Measurements from ENCODE around the gene CD40LG. TPM values are rescaled to one million over a fixed set of nuclear protein-coding genes. Genes with fewer than 3 reads are reported as not detected.

Gene CD40LG
- polyA plus RNA-seq, 4 donors, result 0.34 to 0.97 (median 0.45) TPM; not detected in 1

DNA sequence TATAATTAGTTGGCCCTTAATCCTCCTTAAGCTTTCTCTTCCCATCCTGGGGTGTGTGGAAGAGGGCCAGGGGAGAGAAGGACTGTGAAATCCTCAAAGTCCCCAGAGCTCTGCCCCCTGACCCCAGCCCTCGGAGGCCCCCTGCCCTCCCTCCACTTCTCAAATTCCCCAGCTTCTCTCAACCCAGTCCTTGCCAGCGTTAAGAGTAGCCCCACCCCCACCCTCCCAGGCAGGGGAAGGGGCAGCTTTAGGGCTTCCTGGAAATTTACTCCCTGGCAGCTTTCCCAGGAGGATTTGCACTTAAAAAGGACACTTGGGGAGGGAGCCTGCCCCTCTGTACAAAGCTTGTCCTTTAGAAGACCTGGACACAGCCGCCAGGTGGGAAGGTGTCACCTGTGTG is 11.8 kb upstream of the CD40LG start:
- no peaks in the 10 kb centered on the region for H3K27me3 ChIP-seq (ENCODE audit: control insufficient read depth in 3 of 3, insufficient read depth in 3 of 3, low read length in 3 of 3)
- H3K4me1 ChIP-seq (ENCODE audit: control insufficient read depth in 3 of 3, insufficient read depth in 2 of 3, low read depth in 1 of 3, low read length in 2 of 3), result no peaks in the 10 kb centered on the region
- H3K4me3 ChIP-seq (ENCODE audit: low read depth in 1 of 3, low read length in 3 of 3), result no peak overlapping the region
- 8 to 41% (median 25%) methylated on average over 3 of the region's 3 CpGs for WGBS, 3 donors
- no peak overlapping the region for H3K27ac ChIP-seq (ENCODE audit: low read depth in 1 of 3, low read length in 2 of 3)
- H3K9me3 ChIP-seq (ENCODE audit: control insufficient read depth in 2 of 2, insufficient read depth in 1 of 2, low read depth in 1 of 2, low read length in 1 of 2), result no peaks in the 10 kb centered on the region
- FAIRE-seq (no peak), DNase-seq (no peak)
- H3K36me3 ChIP-seq (ENCODE audit: control insufficient read depth in 3 of 3, insufficient read depth in 2 of 3, low read depth in 1 of 3, low read length in 3 of 3), result no peaks in the 10 kb centered on the region

DNA sequence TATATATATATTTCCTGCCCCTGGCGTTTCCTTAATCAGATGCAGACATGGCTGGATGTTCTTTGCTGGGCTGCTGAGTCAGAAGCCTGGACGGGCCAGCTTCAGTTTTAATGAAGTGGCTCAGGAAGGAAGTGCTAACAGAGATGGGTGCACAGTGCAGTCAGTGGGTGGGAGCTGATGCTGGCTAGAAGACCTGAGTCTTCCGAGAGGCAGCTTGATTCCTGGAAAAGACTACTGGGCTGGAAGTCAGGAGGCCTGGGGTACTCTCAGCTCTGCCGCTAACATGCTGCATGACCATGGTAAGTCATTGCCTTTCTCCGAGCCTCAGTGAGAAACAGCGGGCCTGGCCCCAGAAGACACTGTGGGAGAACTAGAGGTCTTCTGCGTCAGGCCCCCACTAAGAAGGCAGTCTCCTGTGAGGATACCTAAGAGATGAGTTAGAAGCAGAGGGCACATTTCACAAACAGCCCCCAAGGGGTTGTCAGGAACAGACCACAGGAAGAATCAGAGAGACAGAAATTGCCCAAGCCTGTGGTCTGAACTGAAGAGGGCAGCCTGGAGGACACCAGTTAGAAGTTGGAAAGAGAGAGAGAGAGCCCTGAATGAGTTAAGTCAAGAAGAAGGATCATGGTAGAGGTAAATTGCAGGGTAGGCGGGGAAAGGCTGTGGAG is 8.3 kb upstream of the CD40LG start:
- H3K36me3 ChIP-seq (ENCODE audit: control insufficient read depth in 3 of 3, insufficient read depth in 2 of 3, low read depth in 1 of 3, low read length in 3 of 3), result no peaks in the 10 kb centered on the region
- H3K27me3 ChIP-seq (ENCODE audit: control insufficient read depth in 3 of 3, insufficient read depth in 3 of 3, low read length in 3 of 3), result no peaks in the 10 kb centered on the region
- H3K4me3 ChIP-seq (ENCODE audit: low read depth in 1 of 3, low read length in 3 of 3), result no peak overlapping the region
- DNase-seq, result no peak
- no peaks in the 10 kb centered on the region for H3K9me3 ChIP-seq (ENCODE audit: control insufficient read depth in 2 of 2, insufficient read depth in 1 of 2, low read depth in 1 of 2, low read length in 1 of 2)
- no peak for FAIRE-seq
- H3K27ac ChIP-seq (ENCODE audit: low read depth in 1 of 3, low read length in 2 of 3), result peak overlapping the region in 1 of 3 donors; percentile 58
- no peaks in the 10 kb centered on the region for H3K4me1 ChIP-seq (ENCODE audit: control insufficient read depth in 3 of 3, insufficient read depth in 2 of 3, low read depth in 1 of 3, low read length in 2 of 3)
- whole genome bisulfite sequencing, 3 donors, result 63 to 76% (median 66%) methylated on average over 8 of the region's 8 CpGs

DNA sequence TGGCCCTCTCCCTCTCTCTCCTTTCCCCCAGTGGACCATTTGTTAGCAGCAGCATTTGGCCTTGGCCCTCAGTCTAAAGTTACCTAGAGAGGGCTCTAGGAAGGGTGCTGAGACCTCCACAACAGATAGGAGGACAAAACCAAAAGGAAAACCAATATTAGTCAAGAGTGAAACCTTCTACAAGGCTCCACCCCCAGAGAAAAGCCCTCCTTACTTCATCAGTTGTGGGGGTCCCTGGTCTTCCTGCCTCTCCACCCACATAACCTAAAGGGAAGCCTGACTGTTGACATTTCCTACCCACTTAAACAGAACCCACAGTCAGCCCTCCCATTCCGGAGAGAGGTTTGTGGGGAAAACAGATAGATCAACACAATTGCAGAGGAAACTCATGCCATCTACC is 4.7 kb upstream of the CD40LG start:
- DNase-seq (no peak), FAIRE-seq (no peak)
- 29 to 65% (median 59%) methylated on average over 1 of the region's 1 CpG for WGBS, 3 donors
- Histone ChIP-seq H3K36me3 (ENCODE audit: control insufficient read depth in 3 of 3, insufficient read depth in 2 of 3, low read depth in 1 of 3, low read length in 3 of 3) (no peaks in the 10 kb centered on the region), H3K4me3 (ENCODE audit: low read depth in 1 of 3, low read length in 3 of 3) (no peak overlapping the region), H3K4me1 (ENCODE audit: control insufficient read depth in 3 of 3, insufficient read depth in 2 of 3, low read depth in 1 of 3, low read length in 2 of 3) (no peaks in the 10 kb centered on the region), H3K9me3 (ENCODE audit: control insufficient read depth in 2 of 2, insufficient read depth in 1 of 2, low read depth in 1 of 2, low read length in 1 of 2) (no peaks in the 10 kb centered on the region), H3K27me3 (ENCODE audit: control insufficient read depth in 3 of 3, insufficient read depth in 3 of 3, low read length in 3 of 3) (no peaks in the 10 kb centered on the region), H3K27ac (ENCODE audit: low read depth in 1 of 3, low read length in 2 of 3) (peak overlapping the region in 1 of 3 donors; percentile 38)

DNA sequence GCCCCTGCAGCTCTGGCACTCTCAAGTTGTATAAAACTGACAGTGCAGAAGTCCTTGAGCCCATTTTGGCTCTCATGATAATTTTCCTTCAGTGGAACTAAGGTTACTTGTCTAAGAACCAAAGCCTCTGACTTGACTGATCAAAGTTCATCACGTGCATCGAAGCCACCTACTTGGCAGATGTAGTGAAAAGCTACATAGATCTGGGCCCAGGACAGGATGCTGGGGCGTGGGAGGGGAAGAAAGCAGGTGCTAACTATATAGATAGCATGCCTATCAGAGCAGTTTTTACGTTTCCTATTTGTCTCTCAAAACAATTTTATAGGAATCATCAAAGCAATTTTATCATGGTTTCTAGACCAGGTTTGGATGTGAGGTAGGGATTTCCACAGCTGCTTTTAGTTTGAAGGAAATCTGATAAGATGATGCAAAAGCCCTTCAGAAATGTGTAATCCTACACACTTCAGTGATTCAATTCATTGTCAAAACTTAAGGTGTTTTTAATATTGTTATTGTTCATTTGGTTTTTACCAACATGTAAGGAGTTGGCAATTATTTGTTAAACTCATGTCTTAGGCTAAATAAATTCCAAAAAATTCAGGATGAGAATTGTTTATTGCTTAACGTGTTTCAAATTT is 1.2 kb upstream of the CD40LG start:
- DNase-seq, result no peak
- no peak for FAIRE-seq
- Histone ChIP-seq H3K36me3 (ENCODE audit: control insufficient read depth in 3 of 3, insufficient read depth in 2 of 3, low read depth in 1 of 3, low read length in 3 of 3) (no peaks in the 10 kb centered on the region), H3K27ac (ENCODE audit: low read depth in 1 of 3, low read length in 2 of 3) (no peak overlapping the region), H3K9me3 (ENCODE audit: control insufficient read depth in 2 of 2, insufficient read depth in 1 of 2, low read depth in 1 of 2, low read length in 1 of 2) (no peaks in the 10 kb centered on the region), H3K4me3 (ENCODE audit: low read depth in 1 of 3, low read length in 3 of 3) (no peak overlapping the region), H3K27me3 (ENCODE audit: control insufficient read depth in 3 of 3, insufficient read depth in 3 of 3, low read length in 3 of 3) (no peaks in the 10 kb centered on the region), H3K4me1 (ENCODE audit: control insufficient read depth in 3 of 3, insufficient read depth in 2 of 3, low read depth in 1 of 3, low read length in 2 of 3) (no peaks in the 10 kb centered on the region)
- WGBS, 3 donors, result 22 to 64% (median 33%) methylated on average over 5 of the region's 5 CpGs

- Histone ChIP-seq H3K4me1 (ENCODE audit: control insufficient read depth in 3 of 3, insufficient read depth in 2 of 3, low read depth in 1 of 3, low read length in 2 of 3) (no peaks in the 10 kb centered on the region), H3K9me3 (ENCODE audit: control insufficient read depth in 2 of 2, insufficient read depth in 1 of 2, low read depth in 1 of 2, low read length in 1 of 2) (no peaks in the 10 kb centered on the region), H3K4me3 (ENCODE audit: low read depth in 1 of 3, low read length in 3 of 3) (no peak overlapping the region), H3K27me3 (ENCODE audit: control insufficient read depth in 3 of 3, insufficient read depth in 3 of 3, low read length in 3 of 3) (no peaks in the 10 kb centered on the region), H3K27ac (ENCODE audit: low read depth in 1 of 3, low read length in 2 of 3) (peak overlapping the region in 1 of 3 donors; percentile 5), H3K36me3 (ENCODE audit: control insufficient read depth in 3 of 3, insufficient read depth in 2 of 3, low read depth in 1 of 3, low read length in 3 of 3) (no peaks in the 10 kb centered on the region)
- no peak for FAIRE-seq
- DNase-seq, result no peak
- WGBS, 3 donors, result 80 to 86% (median 86%) methylated on average over 3 of the region's 3 CpGs
Measured at GRCh38 chrX:136650811-136651210, 2.9 kb downstream of the CD40LG start.

- FAIRE-seq, result no peak
- H3K9me3 ChIP-seq (ENCODE audit: control insufficient read depth in 2 of 2, insufficient read depth in 1 of 2, low read depth in 1 of 2, low read length in 1 of 2), result no peaks in the 10 kb centered on the region
- no peak overlapping the region for H3K4me3 ChIP-seq (ENCODE audit: low read depth in 1 of 3, low read length in 3 of 3)
- WGBS, 3 donors, result 73 to 81% (median 75%) methylated on average over 6 of the region's 6 CpGs
- H3K27me3 ChIP-seq (ENCODE audit: control insufficient read depth in 3 of 3, insufficient read depth in 3 of 3, low read length in 3 of 3), result no peaks in the 10 kb centered on the region
- H3K4me1 ChIP-seq (ENCODE audit: control insufficient read depth in 3 of 3, insufficient read depth in 2 of 3, low read depth in 1 of 3, low read length in 2 of 3), result no peaks in the 10 kb centered on the region
- H3K27ac ChIP-seq (ENCODE audit: low read depth in 1 of 3, low read length in 2 of 3), result peak overlapping the region in 1 of 3 donors; percentile 44
- DNase-seq, result no peak
- H3K36me3 ChIP-seq (ENCODE audit: control insufficient read depth in 3 of 3, insufficient read depth in 2 of 3, low read depth in 1 of 3, low read length in 3 of 3), result no peaks in the 10 kb centered on the region
Measured at GRCh38 chrX:136652822-136653723, 5.1 kb downstream of the CD40LG start.

DNA sequence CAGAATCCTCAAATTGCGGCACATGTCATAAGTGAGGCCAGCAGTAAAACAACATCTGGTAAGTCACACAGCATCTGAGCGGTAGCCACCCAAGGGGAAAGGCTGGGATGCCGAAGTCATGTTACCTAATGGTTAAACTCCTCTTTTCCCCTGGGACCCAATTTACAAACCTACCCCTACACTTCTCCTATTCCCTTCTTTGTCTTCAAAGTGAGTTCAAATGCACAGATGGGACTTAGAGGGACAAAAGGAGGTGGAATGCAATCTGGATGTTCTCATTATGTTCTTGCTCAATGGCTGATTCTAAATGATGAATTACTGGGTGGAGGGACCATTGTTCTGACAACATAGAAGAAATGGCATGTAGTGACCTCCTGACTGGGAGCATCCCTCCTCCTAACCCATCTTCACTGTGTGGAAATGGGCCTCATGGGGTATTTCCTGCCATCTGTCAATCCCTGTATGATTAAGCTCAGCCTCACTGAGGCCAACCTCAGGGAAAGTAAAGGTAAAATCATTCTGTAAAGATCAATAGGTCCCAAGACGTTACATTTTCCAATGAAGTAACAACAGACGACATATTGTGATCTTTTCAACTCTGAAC is 8.5 kb downstream of the CD40LG start:
- WGBS, 3 donors, result 79 to 83% (median 82%) methylated on average over 5 of the region's 5 CpGs
- H3K4me3 ChIP-seq (ENCODE audit: low read depth in 1 of 3, low read length in 3 of 3), result no peak overlapping the region
- no peaks in the 10 kb centered on the region for H3K36me3 ChIP-seq (ENCODE audit: control insufficient read depth in 3 of 3, insufficient read depth in 2 of 3, low read depth in 1 of 3, low read length in 3 of 3)
- no peak for FAIRE-seq
- DNase-seq, result no peak
- H3K27me3 ChIP-seq (ENCODE audit: control insufficient read depth in 3 of 3, insufficient read depth in 3 of 3, low read length in 3 of 3), result no peaks in the 10 kb centered on the region
- H3K9me3 ChIP-seq (ENCODE audit: control insufficient read depth in 2 of 2, insufficient read depth in 1 of 2, low read depth in 1 of 2, low read length in 1 of 2), result no peaks in the 10 kb centered on the region
- no peak overlapping the region for H3K27ac ChIP-seq (ENCODE audit: low read depth in 1 of 3, low read length in 2 of 3)
- H3K4me1 ChIP-seq (ENCODE audit: control insufficient read depth in 3 of 3, insufficient read depth in 2 of 3, low read depth in 1 of 3, low read length in 2 of 3), result no peaks in the 10 kb centered on the region

- H3K4me1 ChIP-seq (ENCODE audit: control insufficient read depth in 3 of 3, insufficient read depth in 2 of 3, low read depth in 1 of 3, low read length in 2 of 3), result no peaks in the 10 kb centered on the region
- no peaks in the 10 kb centered on the region for H3K9me3 ChIP-seq (ENCODE audit: control insufficient read depth in 2 of 2, insufficient read depth in 1 of 2, low read depth in 1 of 2, low read length in 1 of 2)
- H3K4me3 ChIP-seq (ENCODE audit: low read depth in 1 of 3, low read length in 3 of 3), result no peak overlapping the region
- H3K27me3 ChIP-seq (ENCODE audit: control insufficient read depth in 3 of 3, insufficient read depth in 3 of 3, low read length in 3 of 3), result no peaks in the 10 kb centered on the region
- H3K27ac ChIP-seq (ENCODE audit: low read depth in 1 of 3, low read length in 2 of 3), result no peak overlapping the region
- DNase-seq (no peak), FAIRE-seq (no peak)
- 70 to 81% (median 77%) methylated on average over 5 of the region's 5 CpGs for WGBS, 3 donors
- no peaks in the 10 kb centered on the region for H3K36me3 ChIP-seq (ENCODE audit: control insufficient read depth in 3 of 3, insufficient read depth in 2 of 3, low read depth in 1 of 3, low read length in 3 of 3)
Measured at GRCh38 chrX:136658151-136658550, 10.2 kb downstream of the CD40LG start.

Measured in small intestine (tissue), 7 donors.